Parathyroid adenoma (tissue), 2 donors: ENCODE measurements around the gene DKK3.

Experiments used
- H2AFZ ChIP-seq: fragments of 300-600 bp; sonication (generic); one replicate; pipeline ENCODE4 v1.7.0; 2017; ENCODE audit warnings: antibody characterized with exemption, mild to moderate bottlenecking
- H3K27ac ChIP-seq: fragments of 300-600 bp; sonication (generic); one replicate; pipeline ENCODE4 v1.7.0; 2017
- H3K27me3 ChIP-seq: fragments of 300-600 bp; sonication (generic); one replicate; pipeline ENCODE4 v1.7.0; 2017; ENCODE audit warnings: low read length; ENCODE audit not compliant: control insufficient read depth, insufficient read depth
- H3K36me3 ChIP-seq: fragments of 300-600 bp; sonication (generic); one replicate; pipeline ENCODE4 v1.7.0; 2017; ENCODE audit warnings: low read length; ENCODE audit not compliant: control insufficient read depth, insufficient read depth
- H3K4me1 ChIP-seq: fragments of 300-600 bp; sonication (generic); one replicate; pipeline ENCODE4 v1.7.0; 2017; ENCODE audit warnings: control low read depth
- H3K4me2 ChIP-seq: fragments of 300-600 bp; sonication (generic); one replicate; pipeline ENCODE4 v1.7.0; 2017; ENCODE audit warnings: low read length
- H3K4me3 ChIP-seq: fragments of 300-600 bp; sonication (generic); one replicate; pipeline ENCODE4 v1.7.0; 2017; ENCODE audit warnings: low read depth, low read length
- H3K79me2 ChIP-seq: fragments of 300-600 bp; sonication (generic); one replicate; pipeline ENCODE4 v1.7.0; 2017; ENCODE audit warnings: control low read depth
- H3K9ac ChIP-seq: fragments of 300-600 bp; sonication (generic); one replicate; pipeline ENCODE4 v1.7.0; 2017; ENCODE audit warnings: mild to moderate bottlenecking
- H3K9me3 ChIP-seq: fragments of 300-600 bp; sonication (generic); one replicate; pipeline ENCODE4 v1.7.0; 2017; ENCODE audit warnings: low read length; ENCODE audit not compliant: control insufficient read depth
- TF ChIP-seq, protein P1 (sequence below): fragments of 300-600 bp; sonication (generic); IDR thresholded peaks from one replicate; pipeline ENCODE4 v1.7.0; 2017; ENCODE audit warnings: antibody characterized with exemption, mild to moderate bottlenecking
- donor health status: primary hyperparathyroidism.

The DKK3 gene

GRCh38 chr11:11983427-11983826 lies 25.0 kb downstream of the DKK3 start:
- Histone ChIP-seq H3K9me3 (no peaks in the 10 kb centered on the region), H2AFZ (no peak overlapping the region), H3K36me3 (no peaks in the 10 kb centered on the region), H3K4me2 (no peak overlapping the region), H3K27ac (no peak overlapping the region), H3K9ac (no peak overlapping the region), H3K4me1 (peaks cover 17% of the 10 kb centered on the region), H3K4me3 (no peak overlapping the region), H3K27me3 (no peaks in the 10 kb centered on the region), H3K79me2 (no peaks in the 10 kb centered on the region)
- TF ChIP-seq, protein P1, sequence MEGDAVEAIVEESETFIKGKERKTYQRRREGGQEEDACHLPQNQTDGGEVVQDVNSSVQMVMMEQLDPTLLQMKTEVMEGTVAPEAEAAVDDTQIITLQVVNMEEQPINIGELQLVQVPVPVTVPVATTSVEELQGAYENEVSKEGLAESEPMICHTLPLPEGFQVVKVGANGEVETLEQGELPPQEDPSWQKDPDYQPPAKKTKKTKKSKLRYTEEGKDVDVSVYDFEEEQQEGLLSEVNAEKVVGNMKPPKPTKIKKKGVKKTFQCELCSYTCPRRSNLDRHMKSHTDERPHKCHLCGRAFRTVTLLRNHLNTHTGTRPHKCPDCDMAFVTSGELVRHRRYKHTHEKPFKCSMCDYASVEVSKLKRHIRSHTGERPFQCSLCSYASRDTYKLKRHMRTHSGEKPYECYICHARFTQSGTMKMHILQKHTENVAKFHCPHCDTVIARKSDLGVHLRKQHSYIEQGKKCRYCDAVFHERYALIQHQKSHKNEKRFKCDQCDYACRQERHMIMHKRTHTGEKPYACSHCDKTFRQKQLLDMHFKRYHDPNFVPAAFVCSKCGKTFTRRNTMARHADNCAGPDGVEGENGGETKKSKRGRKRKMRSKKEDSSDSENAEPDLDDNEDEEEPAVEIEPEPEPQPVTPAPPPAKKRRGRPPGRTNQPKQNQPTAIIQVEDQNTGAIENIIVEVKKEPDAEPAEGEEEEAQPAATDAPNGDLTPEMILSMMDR: no peak

DNA sequence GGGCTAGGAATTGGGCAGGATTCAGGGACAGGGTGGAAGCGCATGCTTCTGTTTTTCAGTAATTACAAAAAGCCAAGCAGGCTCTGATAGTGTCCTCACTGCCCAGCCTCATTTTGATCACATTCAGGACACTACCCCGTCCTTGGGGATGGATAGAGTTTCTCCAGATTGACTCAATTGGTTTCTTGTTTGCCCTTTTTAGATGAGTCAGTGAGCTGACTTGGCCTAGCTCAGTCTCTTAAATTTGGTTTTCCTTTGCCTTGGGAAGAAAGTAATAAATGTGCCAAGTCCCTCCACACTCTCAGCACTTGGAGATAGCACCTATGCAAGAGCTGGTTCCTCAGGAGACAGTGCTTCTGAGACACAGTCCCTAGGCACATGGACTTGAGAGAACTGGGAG lies 25.5 kb downstream of the DKK3 start:
- Histone ChIP-seq H3K9ac (no peak overlapping the region), H3K4me2 (no peak overlapping the region), H3K9me3 (no peaks in the 10 kb centered on the region), H3K4me1 (peaks cover 17% of the 10 kb centered on the region), H3K36me3 (no peaks in the 10 kb centered on the region), H3K4me3 (no peak overlapping the region), H2AFZ (no peak overlapping the region), H3K79me2 (no peaks in the 10 kb centered on the region), H3K27me3 (no peaks in the 10 kb centered on the region), H3K27ac (no peak overlapping the region)
- TF ChIP-seq, protein P1: no peak

GRCh38 chr11:11982461-11982860 lies 26.0 kb downstream of the DKK3 start:
- Histone ChIP-seq H3K4me3 (no peak overlapping the region), H3K4me2 (no peak overlapping the region), H3K27ac (no peak overlapping the region), H3K9me3 (no peaks in the 10 kb centered on the region), H2AFZ (no peak overlapping the region), H3K79me2 (no peaks in the 10 kb centered on the region), H3K4me1 (peaks cover 20% of the 10 kb centered on the region), H3K27me3 (no peaks in the 10 kb centered on the region), H3K9ac (no peak overlapping the region), H3K36me3 (no peaks in the 10 kb centered on the region)
- TF ChIP-seq, protein P1: no peak

- Histone ChIP-seq H3K27me3 (no peaks in the 10 kb centered on the region), H3K36me3 (no peaks in the 10 kb centered on the region), H3K4me2 (no peak overlapping the region), H3K4me1 (peaks cover 21% of the 10 kb centered on the region), H3K9me3 (no peaks in the 10 kb centered on the region), H3K27ac (no peak overlapping the region), H3K79me2 (no peaks in the 10 kb centered on the region), H3K4me3 (no peak overlapping the region), H3K9ac (no peak overlapping the region), H2AFZ (no peak overlapping the region)
- TF ChIP-seq, protein P1: no peak
Observed at GRCh38 chr11:11981840-11982239, 26.6 kb downstream of the DKK3 start.

GRCh38 chr11:11981364-11981763 lies 27.1 kb downstream of the DKK3 start:
- H2AFZ ChIP-seq: no peak overlapping the region
- no peaks in the 10 kb centered on the region for H3K27me3 ChIP-seq
- H3K36me3 ChIP-seq: no peaks in the 10 kb centered on the region
- H3K4me2 ChIP-seq: no peak overlapping the region
- no peaks in the 10 kb centered on the region for H3K79me2 ChIP-seq
- H3K9ac ChIP-seq: no peak overlapping the region
- peak overlapping the region; percentile 95 for H3K27ac ChIP-seq
- H3K4me3 ChIP-seq: no peak overlapping the region
- TF ChIP-seq, protein P1: no peak
- peaks cover 21% of the 10 kb centered on the region for H3K4me1 ChIP-seq
- no peaks in the 10 kb centered on the region for H3K9me3 ChIP-seq
